Uterus (tissue), 2 donors: ENCODE measurements around the gene APOB.

Experiments
- POLR2A ChIP-seq, 2 donors: fragments of 450-650 bp; IDR thresholded peaks; one replicate each; pipeline ENCODE4 v1.6.1; 2016; ENCODE audit warnings: antibody characterized with exemption in 2 of 2, mild to moderate bottlenecking in 1 of 2, moderate library complexity in 1 of 2
- TF ChIP-seq, protein P1 (sequence below), 4 experiments: fragments of 200-600 bp in 2 of 4; fragments of 450-650 bp in 2 of 4; sonication (generic) in 2 of 4; IDR thresholded peaks; one replicate each; pipeline ENCODE4 v1.5.1; 2016 to 2019; ENCODE audit warnings: antibody characterized with exemption in 4 of 4, mild to moderate bottlenecking in 2 of 4, moderate library complexity in 1 of 4

DNA sequence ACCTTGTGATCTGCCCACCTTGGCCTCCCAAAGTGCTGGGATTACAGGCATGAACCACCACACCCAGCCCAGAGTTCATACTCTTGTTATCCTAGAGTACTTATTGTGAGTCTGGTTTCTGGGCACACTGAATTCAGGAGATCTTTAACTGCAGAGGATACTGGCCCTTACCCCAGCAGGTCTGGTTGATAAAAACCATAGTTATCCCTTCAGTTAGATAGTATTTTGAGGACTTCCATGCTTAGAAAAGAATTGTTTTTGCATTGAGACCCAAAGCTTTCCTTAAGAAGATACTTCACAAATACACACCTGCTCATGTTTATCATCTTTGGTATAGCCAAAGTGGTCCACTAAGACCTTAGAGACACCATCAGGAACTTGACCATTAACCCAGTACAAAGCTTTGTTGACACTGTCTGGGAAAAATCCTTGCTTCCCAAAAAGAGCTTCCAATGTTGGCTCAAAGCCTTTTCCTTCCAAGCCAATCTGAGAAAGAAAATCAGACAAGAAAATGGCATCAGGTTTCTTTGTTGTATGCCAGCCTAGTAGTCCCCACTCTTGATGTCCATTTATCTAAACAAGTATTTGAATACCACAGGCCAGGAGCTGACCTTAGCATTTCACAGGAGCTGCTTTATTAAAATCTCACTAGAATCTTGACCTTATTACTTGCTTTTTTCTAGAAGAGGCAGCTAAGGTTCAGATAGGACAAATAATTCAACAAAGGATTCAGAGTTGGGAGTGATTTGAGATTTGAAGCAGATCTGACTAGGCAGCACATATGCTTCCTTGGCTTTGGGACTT lies 17.2 kb downstream of the APOB start:
- TF ChIP-seq POLR2A (IDR thresholded peaks at IDR 0.05), result no peak
- TF ChIP-seq, protein P1, sequence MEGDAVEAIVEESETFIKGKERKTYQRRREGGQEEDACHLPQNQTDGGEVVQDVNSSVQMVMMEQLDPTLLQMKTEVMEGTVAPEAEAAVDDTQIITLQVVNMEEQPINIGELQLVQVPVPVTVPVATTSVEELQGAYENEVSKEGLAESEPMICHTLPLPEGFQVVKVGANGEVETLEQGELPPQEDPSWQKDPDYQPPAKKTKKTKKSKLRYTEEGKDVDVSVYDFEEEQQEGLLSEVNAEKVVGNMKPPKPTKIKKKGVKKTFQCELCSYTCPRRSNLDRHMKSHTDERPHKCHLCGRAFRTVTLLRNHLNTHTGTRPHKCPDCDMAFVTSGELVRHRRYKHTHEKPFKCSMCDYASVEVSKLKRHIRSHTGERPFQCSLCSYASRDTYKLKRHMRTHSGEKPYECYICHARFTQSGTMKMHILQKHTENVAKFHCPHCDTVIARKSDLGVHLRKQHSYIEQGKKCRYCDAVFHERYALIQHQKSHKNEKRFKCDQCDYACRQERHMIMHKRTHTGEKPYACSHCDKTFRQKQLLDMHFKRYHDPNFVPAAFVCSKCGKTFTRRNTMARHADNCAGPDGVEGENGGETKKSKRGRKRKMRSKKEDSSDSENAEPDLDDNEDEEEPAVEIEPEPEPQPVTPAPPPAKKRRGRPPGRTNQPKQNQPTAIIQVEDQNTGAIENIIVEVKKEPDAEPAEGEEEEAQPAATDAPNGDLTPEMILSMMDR (IDR thresholded peaks at IDR 0.05), result no peak
